GM23248 (cell line): ENCODE results near the gene WNT9B. TPM values are rescaled to one million over a fixed set of nuclear protein-coding genes. Genes with fewer than 3 reads are reported as not detected.

ENCODE experiments used
- DNase-seq: peaks from one replicate; pipeline ENCODE4 v3.0.0-alpha.2; 2015
- H2AFZ ChIP-seq: fragments of 200-600 bp; sonication (generic); 2 replicates; pipeline ENCODE4 v1.6.1; 2016; ENCODE audit warnings: antibody characterized with exemption
- H3F3A ChIP-seq: fragments of 200-600 bp; sonication (generic); 2 replicates; pipeline ENCODE4 v1.6.1; 2016; ENCODE audit warnings: mild to moderate bottlenecking, antibody characterized with exemption, mixed run types; ENCODE audit not compliant: insufficient read depth
- H3K27ac ChIP-seq: fragments of 200-600 bp; sonication (generic); 2 replicates; pipeline ENCODE4 v1.5.1; 2016; ENCODE audit warnings: mild to moderate bottlenecking
- H3K27me3 ChIP-seq: fragments of 200-600 bp; sonication (generic); replicated peaks from 2 replicates; pipeline ENCODE4 v1.6.1; 2016; ENCODE audit warnings: mild to moderate bottlenecking; ENCODE audit not compliant: insufficient read depth
- H3K36me3 ChIP-seq: fragments of 200-600 bp; sonication (generic); 2 replicates; pipeline ENCODE4 v1.6.1; 2016; ENCODE audit warnings: low read depth, mild to moderate bottlenecking
- H3K4me1 ChIP-seq: fragments of 200-600 bp; sonication (generic); 2 replicates; pipeline ENCODE4 v1.6.1; 2016; ENCODE audit warnings: mild to moderate bottlenecking; ENCODE audit not compliant: insufficient read depth
- H3K4me2 ChIP-seq: fragments of 200-600 bp; sonication (generic); one replicate; pipeline ENCODE4 v1.6.1; 2016; ENCODE audit warnings: mild to moderate bottlenecking; ENCODE audit not compliant: unreplicated experiment
- H3K4me3 ChIP-seq: fragments of 200-600 bp; sonication (generic); 2 replicates; pipeline ENCODE4 v1.5.1; 2016; ENCODE audit warnings: mild to moderate bottlenecking
- H3K79me2 ChIP-seq: fragments of 200-600 bp; sonication (generic); 2 replicates; pipeline ENCODE4 v1.6.1; 2016; ENCODE audit warnings: mild to moderate bottlenecking; ENCODE audit not compliant: insufficient read depth
- H3K9ac ChIP-seq: fragments of 200-600 bp; sonication (generic); 2 replicates; pipeline ENCODE4 v1.6.1; 2016; ENCODE audit warnings: mild to moderate bottlenecking
- H3K9me2 ChIP-seq: fragments of 200-600 bp; sonication (generic); 2 replicates; pipeline ENCODE4 v1.6.1; 2016; ENCODE audit warnings: mixed run types, mild to moderate bottlenecking, moderate library complexity; ENCODE audit not compliant: insufficient read depth
- H3K9me3 ChIP-seq: fragments of 200-600 bp; sonication (generic); one replicate; pipeline ENCODE4 v1.6.1; 2017; ENCODE audit warnings: low read depth
- H4K20me1 ChIP-seq: fragments of 200-600 bp; sonication (generic); 2 replicates; pipeline ENCODE4 v1.6.0; 2016; ENCODE audit not compliant: insufficient read depth
- EZH2 ChIP-seq: fragments of 200-600 bp; sonication (generic); IDR thresholded peaks from 2 replicates; pipeline ENCODE4 v1.6.1; 2018; ENCODE audit warnings: antibody characterized with exemption, mild to moderate bottlenecking; ENCODE audit not compliant: insufficient read depth, poor library complexity, severe bottlenecking
- EZH2phosphoT487 ChIP-seq: fragments of 200-600 bp; sonication (generic); IDR thresholded peaks from 2 replicates; pipeline ENCODE4 v1.6.1; 2018; ENCODE audit warnings: antibody characterized with exemption, moderate library complexity, mild to moderate bottlenecking, low read depth; ENCODE audit not compliant: insufficient read depth
- WGBS, 2 experiments: methylation state at CpG; one replicate each; pipeline ENCODE4 v1.1.6; 2015 to 2017; ENCODE audit warnings: low lambda C conversion rate in 2 of 2, low coverage in 1 of 2; ENCODE audit errors: missing lambda C conversion rate in 2 of 2; 5-methylcytosine and 5-hydroxymethylcytosine counted together
- in situ Hi-C: fragments of 300-500 bp; cut with MboI; formaldehyde crosslinking; loops from 2 replicates; pipeline ENCODE4 v1.15.0; 2020
- polyA plus RNA-seq: library from polyadenylated mRNA; unstranded; fragments of >200 nt; fragmentation: Nextera tagmentation; extraction: Ambion mirVana; gene quantifications from 2 replicates; pipeline ENCODE4 v1.2.1, GENCODE V29; 2016
- small RNA-seq: library from RNA; depleted of rRNA; stranded (forward); fragments of <200 nt; gene quantifications from one replicate; pipeline ENCODE3, GENCODE V24; 2014; ENCODE audit warnings: low read depth, low replicate concordance
- total RNA-seq: library from RNA; depleted of rRNA; stranded (reverse); fragments of >200 nt; shearing (Covaris generic); gene quantifications from 2 replicates; pipeline ENCODE4 v1.2.3, GENCODE V29; 2014; rRNA removed

Gene WNT9B
- total and polyA plus RNA-seq, 2 experiments from 2014 or later: not detected

DNA sequence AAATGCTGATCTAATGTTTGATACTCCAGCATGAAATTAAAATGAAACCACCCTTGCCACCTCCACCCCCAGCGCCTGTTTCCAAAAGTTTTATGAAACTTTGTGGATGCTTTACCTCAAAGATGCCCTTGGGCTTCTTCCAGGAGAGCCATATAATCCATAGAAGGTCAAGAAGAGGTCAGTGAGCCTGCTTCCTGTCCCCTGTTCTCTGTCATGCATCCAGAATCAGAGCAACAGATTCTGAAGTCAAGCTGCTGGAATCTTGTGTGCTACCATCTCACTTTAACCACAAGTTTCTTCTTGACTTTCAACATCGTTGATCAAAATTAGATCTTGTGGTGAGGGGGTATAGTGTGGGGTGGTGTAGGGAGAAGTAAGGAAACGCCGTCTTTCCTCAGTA is 80.2 kb downstream of the WNT9B start:
- peaks cover 29% of the 10 kb centered on the region for H3F3A ChIP-seq
- 76 to 79% methylated on average over 4 of the region's 4 CpGs for WGBS, 2 experiments
- peaks cover 61% of the 10 kb centered on the region for H3K36me3 ChIP-seq
- no peaks in the 10 kb centered on the region for H3K9me2 ChIP-seq
- no peak overlapping the region for H3K4me2 ChIP-seq
- peaks cover 17% of the 10 kb centered on the region for H3K4me1 ChIP-seq
- no peaks in the 10 kb centered on the region for H3K9me3 ChIP-seq
- H3K4me3 ChIP-seq: no peak overlapping the region
- no peak overlapping the region for H3K27ac ChIP-seq
- no peak overlapping the region for H2AFZ ChIP-seq
- no peak overlapping the region for H3K9ac ChIP-seq
- TF ChIP-seq EZH2: no peak
- TF ChIP-seq EZH2phosphoT487: no peak
- no peak for DNase-seq
- peaks cover 79% of the 10 kb centered on the region for H3K79me2 ChIP-seq
- no peaks in the 10 kb centered on the region for H3K27me3 ChIP-seq
- in situ Hi-C loops: loop anchor here (10.0 kb wide), 1 partner anchor 87 kb away; no protein-coding TSS in a partner anchor
- peaks cover 5% of the 10 kb centered on the region; the same call in 1 of the 2 replicates for H4K20me1 ChIP-seq

DNA sequence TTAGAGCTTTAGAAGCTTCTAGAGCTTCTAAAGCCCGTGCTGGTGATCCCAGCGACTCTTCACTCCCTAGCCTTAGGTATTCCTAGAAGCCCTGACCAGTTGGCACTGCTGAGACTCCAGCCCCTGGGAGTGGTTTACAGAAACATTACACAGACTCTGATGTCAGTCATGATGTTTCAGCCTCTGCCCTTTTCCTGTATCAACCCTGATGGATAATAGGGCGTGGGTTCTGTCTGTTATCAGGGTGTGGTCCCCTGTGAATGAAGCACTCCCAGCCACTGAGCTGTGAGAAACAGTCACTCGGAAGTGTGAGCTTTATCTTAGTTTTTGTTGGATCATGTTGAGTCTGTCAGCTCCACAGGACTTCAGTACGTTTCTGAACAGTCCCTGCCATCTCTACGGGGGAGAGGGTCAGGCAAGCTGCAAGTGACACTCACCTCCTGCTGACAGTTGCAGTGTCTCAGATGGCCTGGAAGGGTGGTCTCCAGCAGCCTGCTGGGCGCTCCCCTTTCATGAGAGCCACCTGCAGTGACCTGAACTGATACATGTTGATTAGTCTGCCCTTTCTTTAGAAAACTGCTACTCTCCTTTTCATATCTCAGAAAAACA is 84.4 kb downstream of the WNT9B start:
- peaks cover 47% of the 10 kb centered on the region for H3K79me2 ChIP-seq
- H2AFZ ChIP-seq: no peak overlapping the region
- no peaks in the 10 kb centered on the region for H3K9me3 ChIP-seq
- H3K27ac ChIP-seq: no peak overlapping the region
- no peaks in the 10 kb centered on the region for H3K9me2 ChIP-seq
- H3K4me2 ChIP-seq: no peak overlapping the region
- H3K4me1 ChIP-seq: no peaks in the 10 kb centered on the region
- no peaks in the 10 kb centered on the region for H4K20me1 ChIP-seq
- WGBS, 2 experiments: 87 to 93% methylated on average over 7 of the region's 7 CpGs
- no peak overlapping the region for H3K9ac ChIP-seq
- H3K36me3 ChIP-seq: peaks cover 73% of the 10 kb centered on the region
- no peak for TF ChIP-seq EZH2phosphoT487
- no peak for TF ChIP-seq EZH2
- H3F3A ChIP-seq: 0 out of 2 replicates have a peak, but pooled peaks cover 16% of the 10 kb centered on the region
- in situ Hi-C loops: loop anchor here (10.0 kb wide), 1 partner anchor 91 kb away; no protein-coding TSS in a partner anchor
- H3K27me3 ChIP-seq: no peaks in the 10 kb centered on the region
- H3K4me3 ChIP-seq: no peak overlapping the region
- peak; percentile 27 for DNase-seq

Small RNA genes lying within 50 kb of the gene (small RNA-seq; reads per million reads assigned to genes)
- gene RNU6ATAC3P: not detected

Other genes with a start within 250 kb of the WNT9B start
- gene WNT3, start 32.9 kb upstream of the WNT9B start, total RNA-seq: 1.5 and 3.0 TPM in 2 replicates
- 1.7 and 2.1 TPM in 2 replicates for gene WNT3, start 32.9 kb upstream of the WNT9B start, polyA plus RNA-seq
- 47.9 and 48.1 TPM in 2 replicates for gene GOSR2, start 71.6 kb downstream of the WNT9B start, total RNA-seq
- gene GOSR2, start 71.6 kb downstream of the WNT9B start, polyA plus RNA-seq: 61.4 and 67.1 TPM in 2 replicates
- not detected in 2 replicates for gene RPRML, start 127.7 kb downstream of the WNT9B start, total RNA-seq
- gene RPRML, start 127.7 kb downstream of the WNT9B start, polyA plus RNA-seq: not detected in 2 replicates